SHP77 (cell line): Measurements from ENCODE around the gene PNPLA5.

Experiments used
- DNase-seq, 2 experiments: peaks; one replicate each; lab custom pipeline; 2025; lab: John Stamatoyannopoulos, UW

Gene PNPLA5

DNA sequence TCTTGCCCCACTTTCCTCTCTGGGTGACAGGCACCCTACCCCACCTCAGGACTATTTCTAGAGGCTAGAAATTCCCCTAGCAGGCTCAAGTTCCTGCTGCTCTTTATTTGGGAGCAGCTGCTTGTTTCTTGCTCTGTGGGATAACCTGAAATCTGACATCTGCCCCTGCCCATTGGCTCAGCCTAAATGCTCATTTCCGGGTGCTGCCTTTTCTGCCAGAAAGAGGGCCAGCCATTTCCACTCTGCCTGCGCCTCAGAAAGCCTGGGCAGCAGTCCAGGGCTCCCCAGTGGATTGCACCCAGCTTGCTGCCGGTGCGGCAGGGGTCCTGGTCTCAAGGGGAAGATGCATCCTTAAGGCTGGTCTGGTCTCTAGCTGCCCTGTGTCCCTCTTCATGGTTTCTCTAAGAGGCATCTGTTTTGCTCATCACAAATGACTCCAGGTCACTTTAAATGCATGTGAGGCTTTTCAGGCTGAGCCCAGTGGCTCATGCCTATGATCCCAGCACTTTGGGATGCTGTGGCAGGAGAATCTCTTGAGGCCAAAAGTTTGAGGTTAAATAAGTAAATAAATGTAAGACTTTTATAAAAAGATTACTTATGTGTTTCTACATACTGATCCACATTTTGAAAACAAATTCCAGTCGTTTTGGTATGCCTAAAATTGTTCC is 10.3 kb upstream of the PNPLA5 start:
- no peak for DNase-seq

DNA sequence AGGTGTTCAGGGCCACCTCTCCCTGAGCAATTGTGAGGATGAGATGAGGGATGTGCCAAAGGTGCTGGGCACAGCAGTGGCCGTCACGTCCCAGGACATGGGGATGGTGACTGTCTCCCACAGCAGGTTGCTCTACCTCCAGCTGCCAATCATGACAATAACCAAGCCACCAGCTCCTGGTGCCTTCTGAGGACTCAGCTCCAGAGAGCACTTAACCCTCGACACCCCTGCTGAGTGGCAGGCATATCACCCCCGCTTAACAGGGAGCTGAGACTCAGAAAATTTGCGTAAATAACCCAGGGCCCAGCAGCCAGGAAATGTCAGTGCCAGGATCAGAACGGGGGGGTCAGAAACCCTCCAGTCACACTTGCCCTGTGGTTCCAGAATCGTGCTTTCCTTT is 8.4 kb upstream of the PNPLA5 start:
- no peak for DNase-seq

GRCh38 chr22:43897751-43898261 is 6.0 kb upstream of the PNPLA5 start:
- DNase-seq = no peak

DNA sequence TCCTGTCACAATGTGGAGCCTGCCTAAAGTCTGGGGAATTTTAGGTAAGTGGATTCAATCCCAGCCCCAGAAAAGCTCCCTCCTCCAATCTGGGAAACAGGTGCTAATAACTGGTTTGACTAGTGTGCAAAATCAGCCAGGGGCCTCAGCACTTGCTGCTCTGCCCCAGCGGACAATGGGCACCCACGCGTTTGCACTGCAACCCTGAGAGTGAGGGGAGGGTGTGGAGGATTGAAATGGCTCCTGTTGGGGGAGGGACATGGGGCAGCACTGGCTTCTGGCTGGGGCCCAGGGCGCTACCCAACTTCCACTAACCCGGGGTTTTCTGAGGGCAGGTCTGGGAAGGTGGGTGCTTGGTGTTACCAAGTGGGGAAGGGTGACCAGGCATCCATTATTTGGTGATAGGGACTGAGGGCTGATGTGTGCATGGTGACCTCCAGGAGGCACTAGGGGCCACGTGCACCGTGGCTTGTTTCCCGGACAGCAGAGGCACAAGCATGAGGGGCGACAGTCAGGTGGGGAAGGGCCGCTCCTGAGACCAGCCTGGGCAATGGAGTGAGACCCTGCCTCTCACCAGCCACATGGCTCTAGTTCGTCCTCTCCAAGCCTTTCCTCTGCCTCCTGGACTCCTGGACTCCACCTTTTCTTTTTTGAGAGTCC is 4.3 kb upstream of the PNPLA5 start:
- DNase-seq = no peak

GRCh38 chr22:43894122-43894521 is 2.3 kb upstream of the PNPLA5 start:
- no peak for DNase-seq

- DNase-seq = no peak
These were observed 1.5 kb upstream of the PNPLA5 start for GRCh38 chr22:43893266-43893665.

DNA sequence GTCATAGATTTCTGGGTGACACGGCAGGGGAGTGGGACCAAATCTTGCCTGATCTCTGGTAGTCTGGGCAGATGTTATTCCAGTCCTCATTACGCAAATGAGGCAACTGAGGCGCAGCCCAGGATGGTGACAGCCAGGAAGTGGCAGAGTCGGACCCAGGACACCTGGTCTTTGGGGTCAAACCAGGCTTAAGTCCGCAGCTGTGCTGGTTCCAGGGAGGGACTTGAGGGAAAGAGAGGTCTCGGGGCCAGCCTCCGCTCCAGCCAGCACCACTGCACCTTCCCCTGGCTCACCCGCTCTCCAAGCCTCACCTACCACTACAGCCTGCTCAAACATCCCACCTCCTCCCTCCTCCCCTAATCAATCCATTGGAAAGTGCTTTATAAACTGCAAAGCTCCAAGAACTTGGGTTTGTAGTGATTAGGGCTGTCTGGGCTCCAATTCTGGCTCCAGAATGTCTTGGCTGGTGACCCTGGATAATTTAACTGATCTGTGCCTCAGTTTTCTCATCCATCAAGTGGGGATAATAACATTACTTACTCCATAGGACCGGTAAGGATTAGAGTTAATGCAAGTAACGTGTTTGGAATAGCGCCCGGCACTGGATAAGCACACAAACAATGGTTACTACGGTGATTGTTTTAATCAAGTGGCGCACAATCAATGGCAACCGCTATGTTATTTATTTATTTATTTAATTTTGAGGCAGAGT is 526 bp upstream of the PNPLA5 start:
- DNase-seq = no peak

- DNase-seq = no peak
These were observed 897 bp downstream of the PNPLA5 start for GRCh38 chr22:43890901-43891331.

GRCh38 chr22:43889860-43890253 is 2.0 kb downstream of the PNPLA5 start:
- DNase-seq = peak in 1 of 2 experiments; percentile 6

DNA sequence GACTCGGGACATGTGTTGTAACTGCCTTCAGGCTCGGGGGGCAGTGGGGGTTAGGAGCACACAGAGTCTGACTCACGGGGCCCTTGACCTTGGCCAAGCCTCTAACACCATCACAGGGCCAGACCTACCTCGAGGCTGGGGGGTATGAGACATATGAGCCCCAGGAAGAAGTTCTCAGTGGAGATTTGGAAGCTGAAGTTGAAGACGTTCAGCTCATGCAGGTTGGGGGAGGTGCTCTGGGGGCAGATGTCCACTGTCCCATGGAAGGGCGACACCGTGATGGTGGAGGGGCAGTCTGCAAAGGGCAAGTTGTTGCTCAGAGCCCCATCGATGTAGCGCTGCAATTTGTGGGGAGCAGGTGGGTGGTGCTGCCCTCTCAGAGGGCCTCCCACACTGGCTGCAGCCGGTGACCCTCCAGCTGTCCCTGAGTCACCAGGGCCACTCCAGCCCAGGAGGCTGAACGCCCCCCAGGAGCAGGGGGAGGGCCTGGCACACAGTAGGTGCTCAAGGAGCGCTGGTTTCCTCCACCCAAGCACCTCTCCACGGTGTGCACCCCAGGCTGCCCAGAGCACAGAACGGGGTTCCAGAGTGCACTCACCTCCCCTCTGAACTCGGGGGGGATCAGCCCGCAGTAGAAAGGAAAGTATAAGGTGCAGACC is 2.5 kb downstream of the PNPLA5 start:
- no peak for DNase-seq

DNA sequence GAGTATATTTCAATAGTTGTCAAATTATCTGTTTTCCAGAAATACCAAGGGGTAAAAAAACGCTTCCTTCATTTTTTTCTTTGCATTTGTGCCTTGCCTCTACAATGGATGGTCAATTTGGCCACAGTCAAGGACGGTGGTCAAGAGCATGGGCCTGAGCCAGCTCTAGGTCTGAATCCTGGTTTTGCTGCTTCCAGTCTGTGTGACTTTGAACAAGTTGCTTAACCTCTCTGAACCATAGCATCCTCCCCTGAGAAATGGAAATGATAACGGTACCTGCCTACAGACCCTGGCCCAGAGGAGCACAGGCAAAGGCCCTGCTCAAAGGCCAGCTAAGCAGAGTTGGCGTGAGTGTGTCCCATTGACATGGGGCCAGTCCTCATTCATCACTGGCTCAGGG is 3.1 kb downstream of the PNPLA5 start:
- no peak for DNase-seq

- DNase-seq = no peak
These were observed 4.4 kb downstream of the PNPLA5 start for GRCh38 chr22:43887391-43887790.

DNA sequence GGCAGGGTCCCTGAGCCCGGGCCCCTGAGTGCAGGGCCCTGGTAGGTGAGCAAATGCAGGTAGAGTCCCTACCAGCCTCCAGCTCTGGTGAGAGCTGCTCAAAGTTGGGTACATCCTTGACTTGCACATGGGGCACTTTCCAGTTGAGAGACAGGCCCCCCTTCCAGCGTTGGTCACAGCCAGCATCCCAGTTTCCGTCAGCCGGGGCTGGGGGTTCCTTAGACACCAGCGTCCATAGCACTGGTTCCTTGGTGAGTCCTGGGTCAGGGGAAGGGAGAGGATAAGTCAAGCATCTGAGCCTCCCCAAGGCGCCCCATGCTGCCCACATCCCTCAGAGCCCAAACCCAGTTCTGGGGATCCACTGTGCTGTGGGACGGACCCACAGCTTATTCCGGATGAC is 5.6 kb downstream of the PNPLA5 start:
- no peak for DNase-seq

DNA sequence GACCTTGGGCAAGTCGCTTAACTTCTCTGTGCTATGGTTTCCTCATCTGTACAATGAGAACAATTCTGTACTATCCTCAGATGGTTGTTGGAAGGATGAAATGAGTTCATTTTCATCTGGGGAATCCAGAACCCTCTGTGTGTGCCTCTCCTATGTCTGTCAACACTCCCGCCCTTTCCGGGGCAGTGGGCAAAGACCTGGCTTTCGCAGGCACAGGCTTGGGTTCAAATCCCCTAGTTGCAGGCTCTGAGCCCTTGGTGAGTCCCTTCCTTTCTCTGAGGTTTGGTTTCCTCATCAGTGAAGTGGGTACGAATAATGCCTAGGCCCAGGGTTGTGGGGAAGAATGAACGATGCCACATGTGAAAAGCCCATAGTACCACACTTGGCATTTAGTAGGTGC is 6.0 kb downstream of the PNPLA5 start:
- no peak for DNase-seq

GRCh38 chr22:43885319-43885671 is 6.5 kb downstream of the PNPLA5 start:
- no peak for DNase-seq

- DNase-seq = peak; percentile 39 to 65
These were observed 7.1 kb downstream of the PNPLA5 start for GRCh38 chr22:43884600-43885318.

DNA sequence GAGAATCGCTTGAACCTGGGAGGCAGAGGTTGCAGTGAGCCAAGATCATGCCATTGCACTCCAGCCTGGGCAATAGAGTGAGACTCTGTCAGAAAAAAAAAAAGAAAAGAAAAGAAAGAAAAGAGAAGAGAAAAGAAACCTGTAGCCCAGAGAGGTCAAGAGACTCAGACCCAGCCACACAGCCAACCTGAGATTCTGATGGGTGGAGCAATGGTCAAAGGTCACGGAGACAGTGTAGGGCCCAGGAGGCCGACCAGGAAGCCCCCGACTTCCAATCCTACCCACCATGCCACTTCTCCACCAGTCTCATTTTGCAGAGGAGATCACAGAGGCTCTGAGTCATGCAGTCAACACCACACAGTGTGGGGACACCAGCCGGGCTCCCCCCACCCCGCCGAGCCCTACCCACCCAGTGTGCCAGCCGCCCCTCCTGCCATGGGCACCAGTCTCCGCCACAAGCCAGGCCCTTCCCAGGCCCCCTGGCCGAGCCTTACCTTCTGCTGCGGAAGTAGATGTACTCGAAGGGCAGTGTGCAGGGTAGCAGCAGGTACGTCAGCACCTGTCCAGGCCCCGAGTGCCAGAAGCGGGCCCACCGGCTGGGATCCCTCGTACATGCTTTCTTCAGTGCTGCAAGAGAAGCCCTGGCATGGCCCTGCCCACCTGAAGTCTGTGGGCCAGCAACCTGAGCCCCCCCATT is 7.9 kb downstream of the PNPLA5 start:
- DNase-seq = no peak

- DNase-seq = peak; percentile 76 to 85
These were observed 8.7 kb downstream of the PNPLA5 start for GRCh38 chr22:43883012-43883661.

DNA sequence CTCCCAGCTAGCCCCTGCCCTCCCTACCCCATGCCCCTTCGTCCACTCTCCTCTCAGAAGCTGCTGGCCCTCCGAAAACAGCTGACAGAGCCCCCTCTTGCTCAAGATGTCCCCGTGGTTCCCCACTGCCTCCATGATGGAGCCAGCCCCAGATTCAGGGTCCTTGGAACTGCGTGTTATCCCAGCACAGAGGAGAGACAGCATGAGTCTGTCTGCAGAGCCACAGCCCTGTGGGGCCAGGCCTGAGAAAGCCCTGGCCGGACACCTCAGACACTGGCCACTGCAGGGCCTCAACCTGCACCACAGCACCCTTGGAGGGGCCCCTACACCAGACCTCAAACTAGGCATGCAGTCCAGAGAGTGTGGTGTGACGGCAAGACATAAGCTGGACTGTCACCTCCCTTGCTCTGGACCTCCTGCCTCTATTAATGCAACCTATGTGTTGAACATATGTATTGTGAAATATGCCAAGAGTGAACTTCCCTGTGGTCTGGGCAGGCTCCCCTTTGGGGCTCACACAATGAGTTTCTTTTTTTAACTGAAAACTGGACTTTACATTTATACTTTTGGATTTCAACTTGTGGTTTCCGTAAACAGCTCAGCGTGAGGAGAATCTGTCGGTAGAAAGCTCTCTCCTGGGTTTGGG is 9.6 kb downstream of the PNPLA5 start:
- DNase-seq = no peak
